GM19324 (cell line): Measurements from ENCODE around the gene TAB3.

Experiments
- ATAC-seq: cut with Tn5 transposase; IDR thresholded peaks from one replicate; pipeline ENCODE4 v1.9.1; 2021; ENCODE audit warnings: mild to moderate bottlenecking, moderate library complexity; ENCODE audit not compliant: unreplicated experiment, low FRiP score

Gene TAB3

GRCh38 chrX:30777575-30777974 is 111.5 kb downstream of the TAB3 start:
- ATAC-seq = no peak
